HepG2 (cell line): ENCODE results near the gene BCAM. TPM values are rescaled to one million over a fixed set of nuclear protein-coding genes. Genes with fewer than 3 reads are reported as not detected.

Experiments
- CEBPG ChIP-seq: IDR thresholded peaks from 2 replicates; pipeline ENCODE4 v1.6.1; 2016
- CREB1 ChIP-seq, 2 experiments: fragments of 450-650 bp in 1 of 2; IDR thresholded peaks; 2 replicates each; pipeline ENCODE4 v1.6.1; 2016 to 2017; ENCODE audit warnings: control low read depth in 1 of 2, mild to moderate bottlenecking in 1 of 2, missing compliant biosample characterization in 1 of 2, missing genetic modification characterization in 1 of 2
- HOXA7 ChIP-seq: sonication (generic); formaldehyde crosslinking; IDR thresholded peaks from 2 replicates; pipeline ENCODE4 v1.8.1; 2022; ENCODE audit warnings: mild to moderate bottlenecking, missing genetic modification reagents, moderate library complexity
- MAZ ChIP-seq, 2 experiments: sonication (generic) in 1 of 2; formaldehyde crosslinking in 1 of 2; IDR thresholded peaks; 2 replicates each; pipeline versions ENCODE4 v1.5.0 to v1.6.1; 2012 to 2020; ENCODE audit warnings: low read depth in 2 of 2, mild to moderate bottlenecking in 2 of 2, borderline replicate concordance in 1 of 2, improper control_type of control experiment in 1 of 2, low read length in 1 of 2, missing genetic modification reagents in 1 of 2, moderate library complexity in 1 of 2
- RBAK ChIP-seq: sonication (generic); formaldehyde crosslinking; IDR thresholded peaks from 2 replicates; pipeline ENCODE4 v1.5.1; 2020; ENCODE audit warnings: mild to moderate bottlenecking, missing genetic modification reagents
- RBFOX2 ChIP-seq: fragments of 200-400 bp; formaldehyde crosslinking; IDR thresholded peaks from 2 replicates; pipeline ENCODE4 v1.6.1; 2017; ENCODE audit warnings: low read depth, mild to moderate bottlenecking, low read length
- SIN3B ChIP-seq: fragments of 150-350 bp; IDR thresholded peaks from 2 replicates; pipeline ENCODE4 v1.6.1; 2014; ENCODE audit warnings: low read length
- SP5 ChIP-seq: IDR thresholded peaks from 2 replicates; pipeline ENCODE4 v1.6.1; 2016; ENCODE audit warnings: low read depth, borderline replicate concordance
- TBX3 ChIP-seq: fragments of 450-650 bp; IDR thresholded peaks from 2 replicates; pipeline ENCODE4 v1.6.1; 2017; ENCODE audit warnings: antibody characterized with exemption, mild to moderate bottlenecking, inconsistent platforms, borderline replicate concordance
- U2AF1 ChIP-seq: fragments of 200-400 bp; formaldehyde crosslinking; optimal IDR thresholded peaks from 2 replicates; pipeline ENCODE3; 2017; ENCODE audit warnings: mild to moderate bottlenecking, low read depth, low read length
- ZFYVE20 ChIP-seq: sonication (generic); formaldehyde crosslinking; IDR thresholded peaks from 2 replicates; pipeline ENCODE4 v1.8.0; 2023; ENCODE audit warnings: low read depth, mild to moderate bottlenecking, moderate library complexity, missing genetic modification reagents, borderline replicate concordance
- ZNF180 ChIP-seq: sonication (generic); formaldehyde crosslinking; IDR thresholded peaks from 2 replicates; pipeline ENCODE4 v1.4.0; 2020; ENCODE audit warnings: low read depth, missing genetic modification reagents, borderline replicate concordance
- ZNF331 ChIP-seq: sonication (generic); formaldehyde crosslinking; IDR thresholded peaks from 2 replicates; pipeline ENCODE4 v1.4.0; 2020; ENCODE audit warnings: missing genetic modification reagents
- ZNF530 ChIP-seq: sonication (generic); formaldehyde crosslinking; IDR thresholded peaks from 2 replicates; pipeline ENCODE4 v1.5.0; 2020; ENCODE audit warnings: low read depth, mild to moderate bottlenecking, missing genetic modification reagents
- polyA plus RNA-seq, 8 experiments: library from polyadenylated mRNA; depleted of rRNA in 3 of 8; stranded (reverse) in 7 of 8; unstranded in 1 of 8; fragments of >200 nt; fragmentation: Illumina TruSeq in 4 of 8; extraction: Trizol in 4 of 8; gene quantifications; 2 replicates each; pipeline versions ENCODE4 v1.2.1 to v1.2.3, GENCODE V29; 2011 to 2016; ENCODE audit warnings: low read depth in 4 of 8, missing spikeins in 1 of 8, mixed read lengths in 1 of 8; ENCODE audit not compliant: insufficient read depth in 1 of 8
- total RNA-seq, 5 experiments: library from RNA; depleted of rRNA; stranded (reverse); fragments of >200 nt; fragmentation: Illumina TruSeq; extraction: Trizol; gene quantifications; 2 replicates each; pipeline ENCODE4 v1.2.3, GENCODE V29; 2016; ENCODE audit warnings: low read depth in 1 of 5
- TF ChIP-seq, protein P1 (sequence below): sonication (generic); formaldehyde crosslinking; IDR thresholded peaks from 2 replicates; pipeline ENCODE4 v1.4.0; 2020; ENCODE audit warnings: missing genetic modification reagents, borderline replicate concordance
- TF ChIP-seq, protein P2 (sequence below): sonication (generic); formaldehyde crosslinking; IDR thresholded peaks from 2 replicates; pipeline ENCODE4 v1.5.0; 2020; ENCODE audit warnings: mild to moderate bottlenecking, missing genetic modification reagents, moderate library complexity
- TF ChIP-seq, protein P3 (sequence below): sonication (generic); formaldehyde crosslinking; IDR thresholded peaks from 2 replicates; pipeline ENCODE4 v1.4.0; 2020; ENCODE audit warnings: missing genetic modification reagents
- TF ChIP-seq, protein P4 (sequence below): IDR thresholded peaks from 2 replicates; pipeline ENCODE4 v1.6.1; 2016; ENCODE audit warnings: missing compliant biosample characterization, missing genetic modification reagents, borderline replicate concordance
- TF ChIP-seq, protein P5 (sequence below): sonication (generic); formaldehyde crosslinking; IDR thresholded peaks from 2 replicates; pipeline ENCODE4 v1.5.0; 2020; ENCODE audit warnings: missing genetic modification reagents

BCAM gene
- total and polyA plus RNA-seq, 2 of the 13 experiments (the other 11 are each of a cell fraction or from before 2014, with no cell fraction given), result 51.2 to 62.7 TPM

DNA sequence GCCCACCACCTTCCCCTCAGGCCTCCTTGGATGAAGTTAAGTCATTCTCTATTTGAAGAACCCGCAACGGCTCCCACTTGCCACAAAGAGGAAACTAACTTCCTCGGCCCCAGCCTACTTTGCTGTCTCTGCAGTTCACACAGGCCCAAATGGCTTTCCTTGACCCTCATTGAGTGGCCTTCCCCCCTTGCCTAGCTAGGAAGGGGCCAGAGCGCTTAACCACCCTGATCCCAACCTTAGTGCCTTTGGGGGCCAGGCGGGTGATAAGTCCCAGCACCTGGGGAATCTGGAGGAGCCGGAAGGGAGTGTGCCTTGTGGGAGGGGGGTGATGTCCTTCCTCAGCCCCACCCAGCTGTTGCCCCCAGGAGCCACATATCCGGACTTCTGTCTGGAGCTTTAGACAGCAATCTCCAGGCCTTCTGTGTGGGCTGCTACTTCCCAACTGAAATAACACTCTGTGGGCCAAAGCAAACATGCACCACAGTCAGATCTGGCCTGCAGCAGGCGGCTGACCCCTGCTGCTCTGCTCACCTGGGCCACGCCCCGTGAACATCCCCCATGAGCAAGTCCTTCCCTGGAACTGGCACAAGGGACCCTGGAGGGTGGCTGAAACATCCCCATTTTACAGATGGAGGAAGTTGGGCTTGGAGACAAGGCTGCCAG lies 47.6 kb downstream of the BCAM start (continued):
- TF ChIP-seq, protein P1, sequence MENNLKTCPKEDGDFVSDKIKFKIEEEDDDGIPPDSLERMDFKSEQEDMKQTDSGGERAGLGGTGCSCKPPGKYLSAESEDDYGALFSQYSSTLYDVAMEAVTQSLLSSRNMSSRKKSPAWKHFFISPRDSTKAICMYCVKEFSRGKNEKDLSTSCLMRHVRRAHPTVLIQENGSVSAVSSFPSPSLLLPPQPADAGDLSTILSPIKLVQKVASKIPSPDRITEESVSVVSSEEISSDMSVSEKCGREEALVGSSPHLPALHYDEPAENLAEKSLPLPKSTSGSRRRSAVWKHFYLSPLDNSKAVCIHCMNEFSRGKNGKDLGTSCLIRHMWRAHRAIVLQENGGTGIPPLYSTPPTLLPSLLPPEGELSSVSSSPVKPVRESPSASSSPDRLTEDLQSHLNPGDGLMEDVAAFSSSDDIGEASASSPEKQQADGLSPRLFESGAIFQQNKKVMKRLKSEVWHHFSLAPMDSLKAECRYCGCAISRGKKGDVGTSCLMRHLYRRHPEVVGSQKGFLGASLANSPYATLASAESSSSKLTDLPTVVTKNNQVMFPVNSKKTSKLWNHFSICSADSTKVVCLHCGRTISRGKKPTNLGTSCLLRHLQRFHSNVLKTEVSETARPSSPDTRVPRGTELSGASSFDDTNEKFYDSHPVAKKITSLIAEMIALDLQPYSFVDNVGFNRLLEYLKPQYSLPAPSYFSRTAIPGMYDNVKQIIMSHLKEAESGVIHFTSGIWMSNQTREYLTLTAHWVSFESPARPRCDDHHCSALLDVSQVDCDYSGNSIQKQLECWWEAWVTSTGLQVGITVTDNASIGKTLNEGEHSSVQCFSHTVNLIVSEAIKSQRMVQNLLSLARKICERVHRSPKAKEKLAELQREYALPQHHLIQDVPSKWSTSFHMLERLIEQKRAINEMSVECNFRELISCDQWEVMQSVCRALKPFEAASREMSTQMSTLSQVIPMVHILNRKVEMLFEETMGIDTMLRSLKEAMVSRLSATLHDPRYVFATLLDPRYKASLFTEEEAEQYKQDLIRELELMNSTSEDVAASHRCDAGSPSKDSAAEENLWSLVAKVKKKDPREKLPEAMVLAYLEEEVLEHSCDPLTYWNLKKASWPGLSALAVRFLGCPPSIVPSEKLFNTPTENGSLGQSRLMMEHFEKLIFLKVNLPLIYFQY (CRISPR knock-in tag), result no peak
- TF ChIP-seq CREB1 (IDR thresholded peaks at IDR 0.05) (no peak), CREB1 (CRISPR knock-in tag; IDR thresholded peaks at IDR 0.05) (no peak), RBAK (CRISPR knock-in tag) (no peak), ZNF331 (CRISPR knock-in tag) (peak; percentile 43; the same call in 1 of the 2 replicates), ZFYVE20 (CRISPR knock-in tag) (no peak), RBFOX2 (no peak), SP5 (peak; percentile 69; the same call in 1 of the 2 replicates), SIN3B (no peak), U2AF1 (no peak), MAZ (IDR thresholded peaks at IDR 0.05; ENCODE audit: borderline replicate concordance, low read depth, low read length) (no peak), MAZ (CRISPR knock-in tag; IDR thresholded peaks at IDR 0.05; ENCODE audit: low read depth) (no peak), CEBPG (CRISPR knock-in tag) (peak; percentile 8; the same call in 1 of the 2 replicates), ZNF530 (CRISPR knock-in tag) (no peak), ZNF180 (no peak), TBX3 (no peak), HOXA7 (CRISPR knock-in tag) (no peak)
- TF ChIP-seq, protein P2, sequence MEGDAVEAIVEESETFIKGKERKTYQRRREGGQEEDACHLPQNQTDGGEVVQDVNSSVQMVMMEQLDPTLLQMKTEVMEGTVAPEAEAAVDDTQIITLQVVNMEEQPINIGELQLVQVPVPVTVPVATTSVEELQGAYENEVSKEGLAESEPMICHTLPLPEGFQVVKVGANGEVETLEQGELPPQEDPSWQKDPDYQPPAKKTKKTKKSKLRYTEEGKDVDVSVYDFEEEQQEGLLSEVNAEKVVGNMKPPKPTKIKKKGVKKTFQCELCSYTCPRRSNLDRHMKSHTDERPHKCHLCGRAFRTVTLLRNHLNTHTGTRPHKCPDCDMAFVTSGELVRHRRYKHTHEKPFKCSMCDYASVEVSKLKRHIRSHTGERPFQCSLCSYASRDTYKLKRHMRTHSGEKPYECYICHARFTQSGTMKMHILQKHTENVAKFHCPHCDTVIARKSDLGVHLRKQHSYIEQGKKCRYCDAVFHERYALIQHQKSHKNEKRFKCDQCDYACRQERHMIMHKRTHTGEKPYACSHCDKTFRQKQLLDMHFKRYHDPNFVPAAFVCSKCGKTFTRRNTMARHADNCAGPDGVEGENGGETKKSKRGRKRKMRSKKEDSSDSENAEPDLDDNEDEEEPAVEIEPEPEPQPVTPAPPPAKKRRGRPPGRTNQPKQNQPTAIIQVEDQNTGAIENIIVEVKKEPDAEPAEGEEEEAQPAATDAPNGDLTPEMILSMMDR, result peak; percentile 29; the same call in 1 of the 2 replicates
- TF ChIP-seq, protein P3, sequence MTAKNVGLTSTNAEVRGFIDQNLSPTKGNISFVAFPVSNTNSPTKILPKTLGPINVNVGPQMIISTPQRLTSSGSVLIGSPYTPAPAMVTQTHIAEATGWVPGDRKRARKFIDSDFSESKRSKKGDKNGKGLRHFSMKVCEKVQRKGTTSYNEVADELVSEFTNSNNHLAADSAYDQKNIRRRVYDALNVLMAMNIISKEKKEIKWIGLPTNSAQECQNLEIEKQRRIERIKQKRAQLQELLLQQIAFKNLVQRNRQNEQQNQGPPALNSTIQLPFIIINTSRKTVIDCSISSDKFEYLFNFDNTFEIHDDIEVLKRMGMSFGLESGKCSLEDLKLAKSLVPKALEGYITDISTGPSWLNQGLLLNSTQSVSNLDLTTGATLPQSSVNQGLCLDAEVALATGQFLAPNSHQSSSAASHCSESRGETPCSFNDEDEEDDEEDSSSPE (CRISPR knock-in tag), result no peak
- TF ChIP-seq, protein P4, sequence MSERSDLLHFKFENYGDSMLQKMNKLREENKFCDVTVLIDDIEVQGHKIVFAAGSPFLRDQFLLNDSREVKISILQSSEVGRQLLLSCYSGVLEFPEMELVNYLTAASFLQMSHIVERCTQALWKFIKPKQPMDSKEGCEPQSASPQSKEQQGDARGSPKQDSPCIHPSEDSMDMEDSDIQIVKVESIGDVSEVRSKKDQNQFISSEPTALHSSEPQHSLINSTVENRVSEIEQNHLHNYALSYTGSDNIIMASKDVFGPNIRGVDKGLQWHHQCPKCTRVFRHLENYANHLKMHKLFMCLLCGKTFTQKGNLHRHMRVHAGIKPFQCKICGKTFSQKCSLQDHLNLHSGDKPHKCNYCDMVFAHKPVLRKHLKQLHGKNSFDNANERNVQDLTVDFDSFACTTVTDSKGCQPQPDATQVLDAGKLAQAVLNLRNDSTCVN, result no peak
- TF ChIP-seq, protein P5, sequence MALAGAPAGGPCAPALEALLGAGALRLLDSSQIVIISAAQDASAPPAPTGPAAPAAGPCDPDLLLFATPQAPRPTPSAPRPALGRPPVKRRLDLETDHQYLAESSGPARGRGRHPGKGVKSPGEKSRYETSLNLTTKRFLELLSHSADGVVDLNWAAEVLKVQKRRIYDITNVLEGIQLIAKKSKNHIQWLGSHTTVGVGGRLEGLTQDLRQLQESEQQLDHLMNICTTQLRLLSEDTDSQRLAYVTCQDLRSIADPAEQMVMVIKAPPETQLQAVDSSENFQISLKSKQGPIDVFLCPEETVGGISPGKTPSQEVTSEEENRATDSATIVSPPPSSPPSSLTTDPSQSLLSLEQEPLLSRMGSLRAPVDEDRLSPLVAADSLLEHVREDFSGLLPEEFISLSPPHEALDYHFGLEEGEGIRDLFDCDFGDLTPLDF (CRISPR knock-in tag), result no peak
